ENCODE data around the gene SMIM22.
A peak's percentile ranks its signal among the peaks of the same experiment; 100 is the strongest.

The SMIM22 gene, protein sequence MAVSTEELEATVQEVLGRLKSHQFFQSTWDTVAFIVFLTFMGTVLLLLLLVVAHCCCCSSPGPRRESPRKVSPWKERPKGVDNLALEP

DNA sequence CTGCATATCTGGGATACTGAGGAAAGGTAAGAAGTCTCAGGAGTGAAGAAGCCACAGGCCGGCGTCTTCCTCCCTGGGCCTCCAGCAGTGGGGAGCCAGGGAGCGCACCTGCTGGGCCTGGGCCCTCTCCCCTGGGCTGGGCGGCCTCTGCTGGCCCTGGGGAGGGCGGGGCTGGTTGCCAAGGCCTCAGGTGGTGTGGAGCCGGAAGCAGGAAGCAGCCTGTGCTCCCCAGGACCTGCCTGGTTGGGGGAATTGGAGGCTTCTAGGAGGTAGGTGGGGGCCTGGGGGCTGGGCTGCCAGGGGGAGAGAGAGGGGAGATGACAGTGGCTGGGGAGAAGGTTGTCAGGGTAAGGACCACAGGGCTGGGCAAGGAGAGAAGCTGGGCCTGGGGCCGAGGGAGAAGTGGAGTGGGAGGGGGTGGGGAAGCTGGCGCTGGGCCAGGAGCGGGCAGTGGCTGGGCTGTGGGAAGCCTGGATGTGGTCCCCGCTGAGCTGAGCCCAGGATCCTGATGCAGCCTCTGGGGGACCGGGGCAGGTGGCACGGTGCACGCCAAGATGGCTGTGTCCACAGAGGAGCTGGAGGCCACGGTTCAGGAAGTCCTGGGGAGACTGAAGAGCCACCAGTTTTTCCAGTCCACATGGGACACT lies at the start of gene SMIM22:
TSS of gene SMIM22 (plus strand) at position 189 of the 647 bp plus-strand sequence. CDS start at position 555, 366 bp downstream.
- DNase-seq: no peak

DNA sequence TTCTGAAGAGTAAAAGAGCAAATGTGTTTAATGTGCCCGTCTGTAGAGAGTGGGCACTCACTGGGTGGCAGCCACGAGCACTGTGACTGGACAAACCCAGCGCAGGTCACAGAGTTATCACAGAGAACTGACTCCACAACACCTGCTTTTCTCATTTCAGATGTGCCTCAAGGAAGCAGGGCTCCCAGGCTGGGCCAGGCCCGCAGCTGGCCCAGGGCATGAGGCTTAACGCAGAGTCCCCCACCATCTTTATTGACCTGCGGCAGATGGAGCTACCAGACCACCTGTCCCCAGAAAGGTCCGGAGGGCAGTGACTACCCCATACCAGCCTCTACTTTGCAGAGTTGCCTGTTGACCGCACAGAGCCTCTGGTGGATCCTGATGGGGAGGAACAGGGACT lies 49.0 kb upstream of the SMIM22 start:
- no peak for DNase-seq

DNA sequence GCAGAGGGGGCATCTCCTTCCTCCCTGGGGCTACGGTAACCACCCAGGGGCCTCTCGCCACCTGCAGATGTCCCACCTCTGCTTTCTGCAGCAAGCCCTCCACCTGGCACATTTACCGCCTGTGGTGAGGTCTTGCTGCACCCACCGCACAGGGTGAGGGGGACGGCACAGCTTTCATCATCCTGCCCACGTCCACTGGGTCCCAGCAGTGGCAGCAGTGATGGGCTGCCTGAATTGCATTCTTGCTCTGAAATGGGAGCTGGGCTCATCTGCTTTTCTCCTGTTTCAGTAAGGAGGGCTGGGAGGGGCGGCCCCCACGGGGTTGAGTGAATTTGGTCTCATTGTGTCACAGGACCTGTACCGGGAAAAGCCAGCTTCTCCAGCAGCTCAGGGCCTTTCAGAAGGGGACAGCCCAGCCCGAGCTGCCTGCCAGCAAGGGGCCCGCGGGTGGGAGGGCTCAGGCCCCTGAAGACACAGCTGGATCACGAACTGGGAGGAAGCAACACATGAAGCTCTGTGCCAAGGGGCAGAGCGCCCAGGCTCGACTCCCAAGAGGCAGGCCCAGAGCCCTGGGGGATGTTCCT lies 48.1 kb upstream of the SMIM22 start:
- no peak for DNase-seq

DNA sequence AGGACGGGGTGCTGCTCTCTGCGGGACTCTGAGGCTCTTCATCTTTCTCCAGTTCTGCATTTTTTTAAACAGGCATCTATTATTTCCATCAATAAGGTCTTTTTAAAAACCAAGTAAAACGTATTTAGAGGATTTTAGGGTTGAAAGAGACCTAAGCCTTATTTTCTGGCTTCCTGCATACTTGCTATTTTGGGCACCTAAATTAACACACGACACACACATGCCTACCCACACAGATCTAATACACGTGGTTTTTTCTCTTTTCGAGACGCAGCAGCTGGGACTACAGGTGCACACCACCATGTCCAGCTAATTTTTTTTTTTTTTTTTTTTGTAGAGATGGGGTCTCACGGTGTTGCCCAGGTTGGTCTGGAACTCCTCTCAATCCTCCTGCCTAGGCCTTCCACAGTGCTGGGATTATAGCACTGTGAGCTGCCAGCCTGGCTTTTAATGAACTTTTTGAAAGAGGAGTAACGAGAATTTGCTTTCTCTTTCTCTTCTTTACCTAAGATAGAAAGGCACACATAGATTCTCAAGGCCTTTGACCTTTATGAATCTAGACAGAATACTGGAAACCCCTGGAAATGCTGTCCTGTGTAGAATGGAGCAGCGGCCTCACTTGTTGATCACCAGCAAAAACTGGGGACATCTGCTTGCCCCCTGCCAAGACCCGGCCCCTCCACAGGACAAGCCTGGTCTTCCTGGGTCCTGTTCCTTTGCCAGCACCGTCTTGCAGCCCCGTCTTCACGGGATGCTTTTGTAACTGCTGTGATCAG lies 47.1 kb upstream of the SMIM22 start:
- no peak for DNase-seq

DNA sequence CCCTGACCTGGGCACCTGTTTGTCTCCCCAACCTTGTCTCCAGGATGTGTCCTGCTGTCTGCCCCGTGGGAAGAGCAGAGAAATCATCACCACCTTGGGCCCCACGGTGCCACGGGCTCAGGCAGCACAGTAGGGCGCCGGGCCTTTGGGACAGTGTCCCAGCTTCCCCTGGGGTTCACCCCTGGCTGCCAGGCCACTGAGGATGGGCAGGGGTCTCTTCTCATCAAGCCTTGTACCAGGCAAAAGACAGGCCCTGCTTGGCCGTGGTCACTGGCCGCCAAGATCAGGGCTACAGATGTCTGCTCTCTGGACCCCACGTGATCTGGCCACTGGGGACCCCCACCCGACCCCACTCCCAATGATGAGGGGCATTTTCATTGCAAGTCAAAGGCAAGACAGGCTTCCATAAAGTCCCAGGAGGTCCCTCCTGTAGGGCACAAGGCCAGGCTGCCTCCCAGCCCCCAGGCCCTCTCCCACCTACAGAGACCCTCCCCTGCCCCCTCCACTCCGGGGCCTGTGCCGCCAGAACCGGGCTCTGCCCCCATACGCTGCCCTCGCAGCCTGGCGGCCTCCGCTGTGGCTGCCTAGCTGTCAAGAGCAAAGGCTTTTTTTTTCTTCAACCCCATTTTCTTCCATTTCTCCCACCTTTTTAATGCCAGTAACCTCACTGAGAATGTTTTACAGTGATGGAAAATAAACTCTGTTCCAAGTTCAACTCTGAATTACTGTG lies 46.3 kb upstream of the SMIM22 start:
- DNase-seq: no peak

DNA sequence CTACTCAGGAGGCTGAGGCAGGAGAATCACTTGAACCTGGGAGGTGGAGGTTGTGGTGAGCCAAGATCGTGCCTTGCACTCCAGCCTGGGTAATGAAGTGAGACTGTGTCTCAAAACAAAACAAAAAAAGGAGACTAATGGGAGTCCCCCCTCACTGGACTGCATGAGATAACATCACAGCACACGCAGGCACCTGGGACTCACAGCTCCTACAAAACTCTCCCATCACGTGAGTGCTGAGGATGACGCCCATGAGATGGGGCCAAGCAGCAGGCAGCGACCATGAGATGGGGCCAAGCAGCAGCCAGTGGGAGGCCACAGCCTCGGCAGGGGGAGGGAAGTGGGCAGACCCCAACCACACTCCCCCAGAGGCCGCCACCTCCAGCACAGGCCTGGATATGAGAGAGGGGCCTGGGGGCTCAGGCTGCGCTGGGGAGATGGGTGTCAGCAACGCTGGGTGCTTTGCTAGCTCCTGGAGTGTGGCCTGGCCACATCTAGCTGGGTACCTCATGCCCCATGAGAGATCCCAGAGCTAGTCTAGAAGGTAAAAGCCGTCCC lies 45.4 kb upstream of the SMIM22 start:
- no peak for DNase-seq

DNA sequence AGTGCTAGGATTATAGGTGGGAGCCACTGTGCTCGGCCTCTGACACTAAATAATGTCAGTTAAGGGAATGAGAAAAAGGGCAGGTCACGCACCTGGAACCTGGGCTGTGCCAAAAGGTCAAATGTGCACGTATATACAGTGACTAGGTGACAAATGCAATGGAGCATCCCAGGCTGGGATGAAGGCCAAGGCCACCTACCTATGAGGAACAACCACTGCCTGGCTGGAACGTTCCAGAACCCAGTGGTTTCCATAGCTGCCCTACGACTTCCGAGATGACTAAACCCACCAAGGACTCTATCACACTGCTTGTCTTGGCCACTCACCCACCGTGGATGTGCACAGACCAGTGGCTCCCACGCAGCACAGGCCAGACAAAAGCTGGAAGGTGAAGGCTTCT lies 44.3 kb upstream of the SMIM22 start:
- DNase-seq: no peak

DNA sequence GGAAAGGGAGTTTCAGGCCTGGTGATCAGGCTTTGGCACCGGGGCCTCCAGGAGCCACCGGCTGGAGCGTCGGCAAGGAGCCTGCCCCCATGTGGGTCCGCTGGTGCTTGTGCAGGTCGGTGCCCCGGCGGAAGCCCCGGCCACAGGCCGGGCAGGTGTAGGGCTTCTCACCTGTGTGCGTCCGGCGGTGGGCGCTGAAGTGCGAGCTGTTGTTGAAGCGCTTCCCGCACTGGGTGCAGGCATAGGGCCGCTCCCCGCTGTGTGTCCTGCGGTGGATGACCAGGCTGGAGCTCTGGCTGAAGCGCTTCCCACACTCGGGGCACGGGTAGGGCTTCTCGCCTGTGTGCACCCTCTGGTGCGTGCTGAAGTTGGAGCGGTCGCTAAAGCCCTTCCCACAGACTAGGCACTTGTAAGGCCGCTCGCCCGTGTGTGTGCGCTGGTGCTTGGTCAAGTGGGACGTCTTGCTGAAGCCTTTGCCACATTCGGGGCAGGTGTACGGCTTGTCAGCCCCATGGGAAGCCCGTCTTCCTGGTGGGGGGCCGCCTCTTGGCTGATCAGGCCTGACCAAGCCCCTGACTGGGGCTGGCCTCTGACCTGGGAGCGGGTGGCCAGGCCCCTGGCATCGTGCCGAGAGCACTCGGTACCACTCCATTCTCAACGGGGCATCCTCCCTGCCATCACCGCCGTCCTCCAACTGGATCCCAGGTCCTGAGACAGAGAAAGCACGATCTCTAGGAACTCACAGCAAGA lies 42.6 kb upstream of the SMIM22 start:
- DNase-seq: no peak

DNA sequence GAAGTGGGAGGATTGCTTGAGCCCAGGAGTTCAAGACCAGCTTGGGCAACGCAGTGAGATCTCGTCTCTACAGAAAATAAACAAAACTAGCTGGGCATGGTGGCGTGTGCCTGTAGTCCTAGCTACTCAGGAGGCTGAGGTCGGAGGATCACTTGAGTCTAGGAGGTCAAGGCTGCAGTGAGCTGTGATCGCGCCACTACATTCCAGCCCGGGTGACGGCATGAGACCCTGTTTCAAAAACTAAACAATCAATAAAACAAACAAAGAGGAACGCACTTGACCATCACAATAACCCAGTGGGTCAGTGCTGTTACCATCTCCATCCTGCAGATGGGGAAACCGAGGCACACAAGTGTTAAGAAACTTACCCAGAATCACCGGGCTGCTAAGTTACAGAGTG lies 41.9 kb upstream of the SMIM22 start:
- no peak for DNase-seq

DNA sequence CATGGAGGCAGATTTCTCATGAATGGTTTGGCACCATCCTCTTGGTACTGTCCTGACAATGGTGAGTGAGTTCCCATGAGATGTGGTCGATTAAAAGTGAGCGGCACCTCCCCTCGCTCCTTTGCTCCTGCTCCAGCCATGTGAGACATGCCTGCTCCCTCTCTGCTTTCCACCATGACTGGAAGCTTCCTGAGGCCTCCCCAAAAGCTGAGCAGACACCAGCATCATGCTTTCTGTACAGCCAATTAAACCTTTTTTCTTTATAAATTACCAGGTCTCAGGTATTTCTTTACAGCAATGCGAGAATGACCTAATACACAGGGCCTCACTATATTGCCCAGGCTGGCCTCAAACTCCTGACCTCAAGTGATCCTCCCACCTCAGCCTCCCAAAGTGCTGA lies 40.3 kb upstream of the SMIM22 start:
- no peak for DNase-seq

DNA sequence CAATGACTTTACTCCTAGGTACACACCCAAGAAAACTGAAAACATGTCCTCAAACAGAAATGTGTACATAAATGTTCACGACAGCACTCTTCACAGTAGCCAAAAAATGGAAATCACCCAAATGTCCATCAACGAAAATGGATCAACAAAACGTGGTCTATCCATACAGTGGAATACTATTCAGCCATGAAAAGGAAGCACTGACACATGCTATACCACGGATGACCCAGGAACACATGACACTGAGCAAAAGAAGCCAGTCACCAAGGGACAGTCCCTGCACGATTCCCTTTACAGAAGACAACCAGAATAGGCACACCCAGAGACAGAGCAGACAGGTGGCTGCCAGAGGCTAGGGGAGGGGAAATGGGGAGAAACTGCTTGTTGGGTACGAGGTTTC lies 39.5 kb upstream of the SMIM22 start:
- DNase-seq: no peak

DNA sequence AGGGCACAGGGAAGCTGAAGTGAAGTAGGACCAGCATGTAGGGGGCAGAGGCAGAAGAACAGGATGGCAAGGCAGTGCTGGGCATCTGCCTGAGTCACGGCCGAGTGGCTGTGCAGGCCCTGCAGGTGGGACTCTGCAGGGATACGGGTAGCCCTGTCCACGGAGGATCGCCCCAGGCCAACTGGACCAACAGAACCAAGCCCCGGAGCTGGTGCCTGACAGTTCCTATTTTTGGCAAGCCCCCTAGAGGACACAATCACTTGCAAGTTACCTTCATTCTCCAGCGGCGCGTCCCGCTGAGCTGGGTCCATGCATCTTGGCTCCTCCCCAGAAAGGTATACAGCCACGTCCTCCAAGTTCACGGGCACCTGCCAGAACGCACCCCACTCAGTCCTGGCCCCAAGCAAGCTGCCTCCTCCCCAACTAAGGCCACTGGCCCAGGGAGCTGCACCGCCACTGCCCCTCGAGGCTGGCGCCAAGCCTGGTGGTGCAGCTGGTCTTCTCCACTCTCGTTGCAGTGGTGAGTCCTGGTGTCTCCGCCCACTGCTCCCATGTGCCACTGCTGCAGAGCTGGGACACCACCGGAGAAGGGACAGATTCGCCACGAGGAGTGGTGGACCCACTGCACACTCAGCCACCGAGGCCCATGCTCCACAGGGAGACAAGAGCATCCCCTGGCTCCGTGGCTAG lies 34.8 kb upstream of the SMIM22 start:
- DNase-seq: no peak

DNA sequence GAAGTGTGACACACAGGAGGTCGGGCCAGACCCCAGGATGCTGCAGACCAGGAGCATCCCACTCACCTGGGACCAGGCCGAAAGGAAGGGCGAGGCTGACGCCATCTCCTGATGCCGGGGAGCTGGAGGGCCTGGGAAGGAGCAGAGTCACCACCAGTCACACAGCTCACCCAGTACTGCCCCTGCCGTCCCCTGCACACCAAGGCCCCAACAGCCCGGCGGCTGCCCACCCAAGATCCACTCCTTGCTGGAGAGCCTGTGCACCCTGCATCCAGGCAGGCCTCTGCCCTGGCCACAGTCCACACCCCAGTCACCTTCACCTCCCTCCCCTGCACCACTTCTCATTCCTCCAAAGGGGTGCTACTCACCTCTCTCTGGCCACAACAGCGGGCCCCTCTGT lies 33.0 kb upstream of the SMIM22 start:
- DNase-seq: no peak

DNA sequence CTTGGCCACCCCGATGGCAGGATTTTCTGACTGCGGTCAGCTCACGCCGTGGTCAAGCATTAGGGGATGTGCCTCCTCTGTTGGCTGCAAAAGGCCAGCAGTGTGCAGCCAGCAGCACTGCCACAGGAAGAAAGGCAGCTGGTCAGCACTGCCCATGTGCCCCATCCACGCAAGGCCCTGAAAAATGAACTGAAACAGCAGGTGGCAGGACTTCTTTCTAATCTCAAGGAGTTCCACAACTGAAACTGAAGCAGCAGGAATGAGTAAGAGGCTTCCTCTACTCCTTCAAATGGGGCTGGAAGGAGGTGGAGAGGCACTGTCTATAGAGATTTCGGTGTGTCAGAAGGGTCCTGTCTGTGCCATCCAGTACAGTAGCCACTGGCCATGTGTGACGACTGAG lies 31.4 kb upstream of the SMIM22 start:
- DNase-seq: no peak

DNA sequence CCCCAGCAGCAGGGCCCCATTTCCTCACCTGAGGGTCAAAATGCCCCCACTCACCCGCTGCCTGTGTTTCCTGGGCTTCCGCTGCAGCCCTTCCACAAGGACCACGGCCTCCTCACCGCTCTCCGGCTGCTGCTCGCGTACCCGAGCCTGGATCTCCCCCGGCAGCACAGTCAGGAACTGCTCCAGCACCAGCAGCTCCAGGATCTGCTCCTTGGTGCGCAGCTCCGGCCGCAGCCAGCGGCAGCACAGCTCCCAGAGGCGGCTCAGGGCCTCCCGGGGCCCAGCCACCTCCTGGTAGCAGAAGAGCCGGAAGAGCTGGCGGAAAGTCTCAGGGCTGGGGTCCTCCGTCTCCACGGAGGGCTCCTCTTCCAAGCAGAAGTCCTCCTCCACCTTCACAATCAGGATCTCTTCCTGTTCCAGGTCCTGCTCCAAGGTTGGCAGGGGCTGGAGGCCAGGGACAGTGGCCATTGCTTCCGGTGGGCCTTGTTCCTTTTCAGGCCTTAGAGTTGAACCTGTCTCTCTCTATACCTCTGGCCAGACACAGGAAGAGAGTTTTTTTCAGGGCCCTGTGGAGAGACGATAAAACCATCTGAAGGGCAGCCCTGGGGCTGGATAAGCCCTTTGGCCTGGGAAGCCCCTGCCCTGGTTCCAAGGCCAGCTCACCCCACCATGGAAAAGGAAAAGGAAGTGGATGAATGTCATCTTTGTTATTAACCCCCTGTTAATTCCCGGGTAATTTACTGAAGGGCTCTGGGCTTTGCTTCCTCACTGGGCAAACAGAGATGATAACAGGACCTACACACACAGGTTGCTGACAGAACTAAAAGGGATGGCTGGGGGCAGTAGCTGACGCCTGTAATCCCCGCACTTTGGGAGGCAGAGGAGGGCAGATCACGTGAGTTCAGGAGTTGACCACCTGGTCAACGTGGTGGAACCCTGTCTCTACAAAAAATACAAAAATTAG lies 29.4 kb upstream of the SMIM22 start:
- peak; percentile 21 for DNase-seq

DNA sequence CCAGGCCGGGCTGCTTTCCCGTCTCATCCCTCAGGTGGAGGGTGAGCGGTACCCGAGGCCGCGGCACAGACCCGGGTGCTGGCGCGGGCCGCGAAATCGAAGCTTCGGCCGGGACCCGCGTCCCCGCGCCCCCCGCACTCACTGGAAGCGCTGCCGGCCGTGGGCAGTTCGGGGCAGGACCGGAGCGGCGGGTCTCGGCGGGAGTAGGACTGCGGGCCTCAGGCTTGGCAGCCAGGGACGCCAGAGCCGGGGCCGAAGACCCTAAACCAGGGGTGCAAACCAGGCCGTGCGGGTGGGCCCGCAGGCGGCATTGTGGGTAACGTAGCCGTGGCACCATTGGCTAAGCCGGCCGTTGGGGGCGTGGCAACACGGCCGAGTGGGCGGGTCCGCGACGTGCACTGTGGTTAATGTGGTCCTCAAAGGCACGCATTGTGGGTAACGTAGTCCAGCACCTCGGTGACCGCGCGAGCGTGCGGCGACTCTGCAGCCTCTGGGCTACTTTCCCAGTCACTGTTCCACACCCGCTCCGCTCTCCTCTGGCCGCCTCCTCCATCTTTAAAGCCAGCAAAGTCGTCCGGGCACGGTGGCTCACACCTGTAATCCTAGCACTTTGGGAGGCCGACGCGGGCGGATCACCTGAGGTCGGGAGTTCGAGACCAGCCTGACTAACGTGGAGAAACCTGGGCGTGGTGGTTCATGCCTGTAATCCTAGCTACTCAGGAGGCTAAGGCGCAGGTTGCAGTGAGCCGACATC lies 28.1 kb upstream of the SMIM22 start, which contains the start of gene ZNF500:
TSS of gene ZNF500 (minus strand) at position 288 of the 754 bp plus-strand sequence. CDS start 1,184 bp downstream, outside the sequence.
- DNase-seq: peak; percentile 98

DNA sequence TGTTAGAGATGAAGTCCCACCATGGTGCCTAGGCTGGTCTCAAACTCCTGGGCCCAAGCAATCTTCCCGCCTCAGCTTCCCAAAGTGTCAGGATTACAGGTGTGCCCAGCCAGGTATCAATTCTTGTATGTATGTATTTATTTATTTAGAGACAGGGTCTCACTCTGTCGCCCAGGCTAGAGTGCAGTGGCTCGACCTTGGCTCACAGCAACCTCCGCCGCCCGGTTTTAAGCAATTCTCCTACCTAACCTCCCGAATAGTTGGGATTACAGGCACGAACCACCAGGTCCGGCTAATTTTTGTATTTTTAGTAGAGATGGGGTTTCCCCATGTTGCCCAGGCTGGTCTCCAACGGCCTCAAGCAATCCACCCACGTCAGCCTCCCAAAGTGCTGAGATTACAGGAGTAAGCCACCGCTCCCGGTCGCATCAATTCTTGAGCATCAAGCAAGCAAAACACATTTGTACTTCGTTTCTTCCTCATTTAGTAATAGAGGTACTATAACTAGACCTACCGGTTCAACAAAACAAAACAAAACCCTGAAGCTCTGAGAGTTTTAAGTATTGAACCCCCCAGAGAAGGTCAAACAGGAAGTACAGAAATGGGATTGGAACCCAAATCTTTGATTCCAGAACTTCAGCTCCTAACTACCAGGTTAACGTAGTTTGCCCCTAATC lies 27.2 kb upstream of the SMIM22 start:
- no peak for DNase-seq

DNA sequence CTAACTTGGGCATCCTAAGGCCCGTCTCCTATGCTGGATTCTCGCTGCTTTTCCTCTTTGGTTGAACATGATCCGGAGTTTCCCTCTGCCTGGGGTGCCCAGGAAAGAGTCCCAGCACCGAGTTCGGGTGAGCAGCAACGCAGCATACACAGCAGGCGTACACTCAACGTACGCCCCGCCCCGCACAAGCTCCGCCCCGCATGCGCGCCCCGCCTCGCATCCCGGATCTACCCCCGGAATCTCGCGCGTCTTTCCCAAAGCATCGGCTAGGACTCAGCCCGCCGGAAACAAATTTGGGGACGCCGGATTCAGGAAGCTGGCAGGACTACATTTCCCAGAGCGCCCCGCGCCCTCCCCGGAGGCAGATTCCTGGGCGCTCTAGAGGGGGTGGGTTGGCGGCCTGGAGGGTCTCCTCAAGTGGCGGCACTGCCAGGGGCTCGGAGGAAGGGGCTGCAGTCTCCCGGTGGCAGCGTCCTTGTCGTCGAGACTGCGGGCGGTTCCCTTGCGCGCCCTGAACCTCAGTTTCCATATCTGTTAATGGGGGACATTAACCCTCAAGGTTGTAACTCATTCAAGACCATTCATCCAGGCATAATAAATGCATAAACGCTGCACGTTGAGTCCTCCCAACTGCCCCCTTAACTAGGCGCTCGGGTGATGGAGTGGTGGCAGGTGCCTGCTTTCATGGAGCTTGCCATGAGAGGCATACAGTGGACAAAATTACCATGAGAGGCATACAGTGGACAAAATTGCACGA lies 26.4 kb upstream of the SMIM22 start:
- peak; percentile 98 for DNase-seq
